Measurements from ENCODE around the gene CCNK. TPM values are rescaled to one million over a fixed set of nuclear protein-coding genes. Genes with fewer than 3 reads are reported as not detected.

CCNK gene
- total and polyA plus RNA-seq, 12 donors = 10.9 to 41.0 (median 30.3) TPM

DNA sequence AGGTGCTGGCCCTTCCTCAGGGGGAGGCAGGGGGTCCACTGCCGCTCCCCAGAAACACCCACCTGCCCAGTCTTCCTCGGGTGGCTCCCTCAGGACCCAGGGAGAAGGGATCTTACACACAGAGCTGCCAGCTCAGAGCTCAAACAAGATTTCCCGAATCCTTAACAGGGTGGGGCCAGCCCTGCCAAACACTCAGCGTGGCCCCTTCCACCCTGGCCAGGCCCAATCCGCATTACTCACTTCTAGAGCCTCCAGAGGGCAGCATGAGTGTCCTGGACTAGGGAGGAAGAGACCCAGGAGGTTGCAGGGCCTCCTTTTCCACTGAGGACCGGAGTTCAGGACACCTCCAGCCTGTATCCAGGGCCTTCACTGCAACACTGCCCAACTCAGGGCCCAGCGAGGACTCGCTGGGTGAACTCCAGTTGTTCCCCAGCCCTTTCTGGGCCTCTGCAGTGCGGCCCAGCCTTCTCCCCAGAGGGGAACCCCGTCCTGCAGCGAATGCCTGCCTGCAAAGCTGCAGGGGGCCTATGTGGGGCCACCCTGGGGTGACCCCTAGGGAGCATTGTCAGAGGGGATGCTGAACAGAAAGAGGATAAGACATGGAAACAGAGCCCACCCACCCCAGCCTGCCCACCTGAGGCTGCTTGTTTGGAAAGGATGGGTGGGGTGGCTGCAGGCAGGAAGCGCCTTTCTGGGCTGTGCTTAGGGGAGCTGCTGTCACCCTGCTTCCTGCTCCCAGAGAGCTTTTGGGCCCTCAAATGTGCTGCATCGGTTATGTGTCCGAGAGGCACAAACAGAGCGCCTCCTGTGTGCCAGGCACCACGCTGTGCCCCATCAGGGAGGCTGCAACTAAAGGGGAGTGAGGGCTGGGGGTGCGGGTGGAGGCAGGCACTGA is 43.8 kb downstream of the CCNK start:
- no peak for DNase-seq
- intact Hi-C loops (cut with DNase I) = loop anchor here in 1 of 10 donors (10.0 kb wide), 1 partner anchor 360 kb away; no protein-coding TSS in a partner anchor
- 60 to 66% methylated on average over 17 of the region's 17 CpGs for whole genome bisulfite sequencing, 2 donors

DNA sequence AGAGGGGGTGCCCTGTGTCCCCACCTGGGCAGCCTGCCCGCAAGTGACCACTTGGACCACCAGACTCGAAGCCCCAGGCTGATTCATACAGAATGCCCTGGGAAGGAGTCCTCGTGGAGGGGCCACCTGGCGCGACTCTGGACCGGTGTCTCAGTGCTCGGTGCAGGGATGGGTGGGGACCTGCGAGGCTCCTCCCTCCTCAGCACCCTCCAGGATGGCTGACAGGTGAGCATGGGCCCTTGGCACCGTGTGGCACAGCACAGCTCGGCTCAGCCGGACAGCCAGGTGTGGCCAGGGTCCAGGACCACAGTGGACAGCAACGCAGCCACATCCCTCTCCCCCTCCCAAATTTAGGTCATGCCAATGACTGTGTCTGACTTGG is 44.5 kb downstream of the CCNK start:
- intact Hi-C loops (cut with DNase I) = loop anchor here in 1 of 10 donors (10.0 kb wide), 1 partner anchor 359 kb away; no protein-coding TSS in a partner anchor
- DNase-seq = no peak
- Histone ChIP-seq H3K27me3 (no peaks in the 10 kb centered on the region), H3K9me3 (no peaks in the 10 kb centered on the region), H3K36me3 (peaks cover 0 to 12% (median 0%) of the 10 kb centered on the region in 9 donors), H3K4me1 (peaks cover 8 to 68% (median 46%) of the 10 kb centered on the region in 9 donors), H3K4me3 (no peak overlapping the region), H3K27ac (peak overlapping the region in 9 of 10 donors; percentile 53 to 79 (median 59))
- ATAC-seq = no peak
- WGBS, 2 donors = 88 to 89% methylated on average over 12 of the region's 12 CpGs
- TF ChIP-seq, protein P1, sequence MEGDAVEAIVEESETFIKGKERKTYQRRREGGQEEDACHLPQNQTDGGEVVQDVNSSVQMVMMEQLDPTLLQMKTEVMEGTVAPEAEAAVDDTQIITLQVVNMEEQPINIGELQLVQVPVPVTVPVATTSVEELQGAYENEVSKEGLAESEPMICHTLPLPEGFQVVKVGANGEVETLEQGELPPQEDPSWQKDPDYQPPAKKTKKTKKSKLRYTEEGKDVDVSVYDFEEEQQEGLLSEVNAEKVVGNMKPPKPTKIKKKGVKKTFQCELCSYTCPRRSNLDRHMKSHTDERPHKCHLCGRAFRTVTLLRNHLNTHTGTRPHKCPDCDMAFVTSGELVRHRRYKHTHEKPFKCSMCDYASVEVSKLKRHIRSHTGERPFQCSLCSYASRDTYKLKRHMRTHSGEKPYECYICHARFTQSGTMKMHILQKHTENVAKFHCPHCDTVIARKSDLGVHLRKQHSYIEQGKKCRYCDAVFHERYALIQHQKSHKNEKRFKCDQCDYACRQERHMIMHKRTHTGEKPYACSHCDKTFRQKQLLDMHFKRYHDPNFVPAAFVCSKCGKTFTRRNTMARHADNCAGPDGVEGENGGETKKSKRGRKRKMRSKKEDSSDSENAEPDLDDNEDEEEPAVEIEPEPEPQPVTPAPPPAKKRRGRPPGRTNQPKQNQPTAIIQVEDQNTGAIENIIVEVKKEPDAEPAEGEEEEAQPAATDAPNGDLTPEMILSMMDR (IDR thresholded peaks at IDR 0.05) = no peak

More for the DNA sequence above, 43.8 kb downstream of the CCNK start:
- Histone ChIP-seq H3K36me3 (peaks cover 0 to 12% (median 0%) of the 10 kb centered on the region in 9 donors), H3K4me3 (no peak overlapping the region), H3K9me3 (no peaks in the 10 kb centered on the region), H3K27ac (peak overlapping the region; percentile 29 to 79 (median 59)), H3K4me1 (peaks cover 8 to 61% (median 46%) of the 10 kb centered on the region in 9 donors), H3K27me3 (no peaks in the 10 kb centered on the region)
- peak in 7 of 8 donors; percentile 48 to 67 (median 58) for ATAC-seq
- TF ChIP-seq, protein P1 (IDR thresholded peaks at IDR 0.05) = peak in 8 of 9 donors; percentile 8 to 55 (median 34)

DNA sequence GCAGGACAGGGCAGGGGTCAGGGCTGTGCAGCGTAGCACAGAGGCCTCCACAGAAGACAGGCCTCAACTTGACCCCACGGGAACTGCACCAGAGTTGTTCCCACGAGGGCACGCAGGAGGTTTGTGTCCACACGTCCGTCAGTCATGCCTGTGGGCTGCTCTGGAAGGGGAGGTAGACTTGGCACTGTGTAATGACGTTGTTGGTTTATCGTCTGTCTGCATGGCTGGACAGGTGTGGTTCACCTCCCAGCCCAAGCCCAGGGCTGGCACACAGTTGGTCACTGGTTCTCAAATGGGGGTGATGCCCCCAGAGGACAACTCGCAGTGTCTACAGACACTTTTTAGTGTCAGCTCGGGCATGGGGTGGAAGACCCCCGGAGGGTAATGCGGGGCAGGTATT is 45.8 kb downstream of the CCNK start:
- intact Hi-C loops (cut with DNase I) = loop anchor here in 1 of 10 donors (10.0 kb wide), 1 partner anchor 358 kb away; no protein-coding TSS in a partner anchor
- peak overlapping the region in 1 of 10 donors; percentile 44 for H3K27ac ChIP-seq
- H3K27me3 ChIP-seq = no peaks in the 10 kb centered on the region
- H3K4me1 ChIP-seq = peaks cover 8 to 75% (median 53%) of the 10 kb centered on the region in 9 donors
- DNase-seq = no peak
- TF ChIP-seq, protein P1 (IDR thresholded peaks at IDR 0.05) = no peak
- no peak for ATAC-seq
- no peaks in the 10 kb centered on the region for H3K9me3 ChIP-seq
- no peak overlapping the region for H3K4me3 ChIP-seq
- 83% methylated on average over 12 of the region's 12 CpGs for WGBS, 2 donors
- no peaks in the 10 kb centered on the region for H3K36me3 ChIP-seq

DNA sequence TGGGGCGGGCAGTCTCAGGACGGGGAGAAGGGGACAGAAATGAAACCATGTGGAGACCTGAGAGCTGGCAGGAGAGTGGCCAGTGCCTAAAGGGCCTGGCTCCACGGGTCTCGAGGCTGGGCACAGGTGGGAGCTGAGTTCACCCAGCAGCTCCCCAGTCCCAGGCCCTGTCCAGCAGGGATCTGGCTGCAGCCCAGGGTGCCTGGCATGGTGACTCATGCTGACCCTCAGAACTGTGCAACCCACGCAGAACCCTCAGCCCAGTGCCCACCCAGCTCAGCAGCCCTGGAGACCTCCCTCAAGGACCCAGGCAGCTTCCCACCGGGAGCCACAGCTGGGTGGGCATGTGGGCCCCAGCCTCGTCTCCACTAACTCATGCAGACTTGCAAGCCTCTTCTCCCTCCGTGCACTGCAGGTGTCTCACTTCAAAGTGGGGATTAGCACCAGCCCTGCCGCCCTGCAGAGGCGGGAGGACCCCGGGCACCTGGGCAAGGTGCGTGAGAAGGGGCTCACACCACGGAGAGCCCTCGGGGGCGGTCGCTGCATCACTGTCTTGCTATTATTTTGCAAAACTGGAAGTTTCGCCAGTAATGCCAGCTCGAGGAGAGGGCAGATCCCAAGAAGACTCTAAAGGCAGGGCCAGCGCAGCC is 46.3 kb downstream of the CCNK start:
- Histone ChIP-seq H3K4me1 (peaks cover 8 to 70% (median 47%) of the 10 kb centered on the region in 9 donors), H3K36me3 (no peaks in the 10 kb centered on the region), H3K27ac (no peak overlapping the region), H3K27me3 (no peaks in the 10 kb centered on the region), H3K9me3 (no peaks in the 10 kb centered on the region), H3K4me3 (no peak overlapping the region)
- 84 to 88% methylated on average over 19 of the region's 19 CpGs for WGBS, 2 donors
- intact Hi-C loops (cut with DNase I) = loop anchor here in 1 of 10 donors (10.0 kb wide), 1 partner anchor 357 kb away; no protein-coding TSS in a partner anchor
- TF ChIP-seq, protein P1 (IDR thresholded peaks at IDR 0.05) = no peak
- DNase-seq (no peak), ATAC-seq (no peak)
